GM23248 (cell line): ENCODE measurements around the gene ATF6.

Source experiments
- EZH2 ChIP-seq: fragments of 200-600 bp; sonication (generic); IDR thresholded peaks from 2 replicates; pipeline ENCODE4 v1.6.1; 2018; ENCODE audit warnings: antibody characterized with exemption, mild to moderate bottlenecking; ENCODE audit not compliant: insufficient read depth, poor library complexity, severe bottlenecking
- EZH2phosphoT487 ChIP-seq: fragments of 200-600 bp; sonication (generic); IDR thresholded peaks from 2 replicates; pipeline ENCODE4 v1.6.1; 2018; ENCODE audit warnings: antibody characterized with exemption, moderate library complexity, mild to moderate bottlenecking, low read depth; ENCODE audit not compliant: insufficient read depth

GRCh38 chr1:161727256-161727924 lies 38.7 kb upstream of the ATF6 start:
- TF ChIP-seq EZH2 (no peak), EZH2phosphoT487 (no peak)
